Calu3 (cell line): ENCODE measurements around the gene UPF3A. TPM values are rescaled to one million over a fixed set of nuclear protein-coding genes. Genes with fewer than 3 reads are reported as not detected.

Experiments
- BruUV-seq: library from RNA; stranded (reverse); fragments of 400-500 nt; replicated peaks from 2 replicates; lab custom pipeline; 2021; lab: Mats Ljungman, UMichigan
- CTCF ChIA-PET: fragments of 300-600 bp; sonication (Branson Sonifier 250); formaldehyde crosslinking; loops from one replicate; lab custom pipeline; 2022; ENCODE audit warnings: antibody characterized with exemption; lab: Charles Lee
- DNase-seq: peaks from one replicate; pipeline ENCODE4 v3.0.0; 2022
- H3K27ac Mint-ChIP-seq: one replicate; pipeline ENCODE4 v1.8.0; 2022; ENCODE audit warnings: mixed read lengths; ENCODE audit not compliant: unreplicated experiment
- H3K27me3 Mint-ChIP-seq: one replicate; pipeline ENCODE4 v1.8.0; 2022; ENCODE audit warnings: mixed read lengths; ENCODE audit not compliant: unreplicated experiment
- H3K36me3 Mint-ChIP-seq: one replicate; pipeline ENCODE4 v1.8.0; 2022; ENCODE audit warnings: mild to moderate bottlenecking, moderate library complexity, mixed read lengths; ENCODE audit not compliant: insufficient read depth, unreplicated experiment
- H3K4me1 Mint-ChIP-seq: one replicate; pipeline ENCODE4 v1.8.0; 2022; ENCODE audit warnings: mild to moderate bottlenecking, low read depth, mixed read lengths; ENCODE audit not compliant: unreplicated experiment
- H3K4me3 Mint-ChIP-seq: one replicate; pipeline ENCODE4 v1.8.0; 2022; ENCODE audit warnings: mild to moderate bottlenecking, low read depth, moderate library complexity, mixed read lengths; ENCODE audit not compliant: unreplicated experiment
- H3K9me3 Mint-ChIP-seq: one replicate; pipeline ENCODE4 v1.8.0; 2022; ENCODE audit warnings: low read depth, mixed read lengths; ENCODE audit not compliant: unreplicated experiment
- intact Hi-C: fragments of 100-400 bp; cut with micrococcal nuclease; formaldehyde crosslinking; loops from one replicate; pipeline ENCODE4 v1.10.0; 2022; ENCODE audit not compliant: unreplicated experiment
- total RNA-seq: library from RNA; stranded (reverse); gene quantifications from 2 replicates; pipeline ENCODE4 v1.2.3, GENCODE V29; 2022
- TF ChIP-seq, protein P1 (sequence below): fragments of 200-600 bp; IDR thresholded peaks from one replicate; pipeline ENCODE4 v1.8.0; 2022; ENCODE audit warnings: antibody characterized with exemption; ENCODE audit not compliant: unreplicated experiment

UPF3A gene
- total RNA-seq, 1 experiment from 2014 or later = 12.1 TPM

DNA sequence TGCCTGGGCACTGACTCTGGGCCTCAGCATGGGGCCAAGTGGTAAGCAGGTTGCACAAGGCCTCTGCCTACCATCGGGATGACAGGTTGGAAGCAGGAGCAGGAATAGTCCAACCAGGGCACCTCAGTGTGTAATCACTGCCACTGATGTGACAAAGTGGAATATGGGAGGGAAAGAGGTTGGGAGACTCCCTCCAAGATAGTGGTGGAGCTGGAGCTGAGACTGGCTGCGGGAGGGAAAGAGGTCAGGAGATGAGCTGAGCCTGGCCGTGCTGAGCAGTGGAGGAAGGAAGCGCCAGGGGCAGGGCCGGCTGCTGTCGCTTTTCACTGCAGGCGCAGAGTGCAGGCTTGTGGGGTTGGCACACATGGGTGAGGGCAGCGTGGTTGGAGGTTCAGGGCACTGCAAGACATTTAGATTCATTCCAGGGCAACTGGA lies 6.8 kb downstream of the UPF3A start:
- no TSS peak for BruUV-seq
- TF ChIP-seq, protein P1, sequence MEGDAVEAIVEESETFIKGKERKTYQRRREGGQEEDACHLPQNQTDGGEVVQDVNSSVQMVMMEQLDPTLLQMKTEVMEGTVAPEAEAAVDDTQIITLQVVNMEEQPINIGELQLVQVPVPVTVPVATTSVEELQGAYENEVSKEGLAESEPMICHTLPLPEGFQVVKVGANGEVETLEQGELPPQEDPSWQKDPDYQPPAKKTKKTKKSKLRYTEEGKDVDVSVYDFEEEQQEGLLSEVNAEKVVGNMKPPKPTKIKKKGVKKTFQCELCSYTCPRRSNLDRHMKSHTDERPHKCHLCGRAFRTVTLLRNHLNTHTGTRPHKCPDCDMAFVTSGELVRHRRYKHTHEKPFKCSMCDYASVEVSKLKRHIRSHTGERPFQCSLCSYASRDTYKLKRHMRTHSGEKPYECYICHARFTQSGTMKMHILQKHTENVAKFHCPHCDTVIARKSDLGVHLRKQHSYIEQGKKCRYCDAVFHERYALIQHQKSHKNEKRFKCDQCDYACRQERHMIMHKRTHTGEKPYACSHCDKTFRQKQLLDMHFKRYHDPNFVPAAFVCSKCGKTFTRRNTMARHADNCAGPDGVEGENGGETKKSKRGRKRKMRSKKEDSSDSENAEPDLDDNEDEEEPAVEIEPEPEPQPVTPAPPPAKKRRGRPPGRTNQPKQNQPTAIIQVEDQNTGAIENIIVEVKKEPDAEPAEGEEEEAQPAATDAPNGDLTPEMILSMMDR = no peak
- no peak for DNase-seq
- H3K9me3 Mint-ChIP-seq = no peaks in the 10 kb centered on the region
- no peaks in the 10 kb centered on the region for H3K36me3 Mint-ChIP-seq
- H3K27me3 Mint-ChIP-seq = no peaks in the 10 kb centered on the region
- no peak overlapping the region for H3K4me3 Mint-ChIP-seq
- intact Hi-C loops = no loop called here
- H3K4me1 Mint-ChIP-seq = no peaks in the 10 kb centered on the region
- H3K27ac Mint-ChIP-seq = no peak overlapping the region
- CTCF ChIA-PET = no interaction called here

DNA sequence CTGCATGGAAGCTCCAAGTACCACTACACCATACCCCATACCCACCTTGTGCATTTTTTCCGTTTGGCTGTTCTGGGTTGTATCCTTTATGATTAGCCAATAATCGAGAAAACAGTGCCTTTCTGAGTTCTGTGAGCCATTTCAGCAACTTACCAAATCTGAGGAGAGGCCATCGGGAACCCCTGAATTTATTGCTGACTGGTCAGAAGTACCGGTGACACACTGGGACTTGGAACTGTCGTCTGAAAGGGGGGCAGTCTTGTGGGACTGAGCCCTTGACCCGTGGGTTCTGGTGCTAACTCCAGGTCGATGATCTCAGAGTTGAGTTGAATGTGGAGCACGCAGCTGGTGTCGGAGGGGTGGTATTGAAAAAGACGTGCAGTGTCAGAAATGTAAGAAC lies 15.0 kb downstream of the UPF3A start:
- Mint-ChIP-seq H3K36me3 (peaks cover 8% of the 10 kb centered on the region), H3K4me3 (no peak overlapping the region), H3K27ac (no peak overlapping the region), H3K9me3 (no peaks in the 10 kb centered on the region), H3K4me1 (no peaks in the 10 kb centered on the region), H3K27me3 (no peaks in the 10 kb centered on the region)
- intact Hi-C loops = no loop called here
- CTCF ChIA-PET = no interaction called here
- TF ChIP-seq, protein P1 = no peak
- DNase-seq = no peak
- BruUV-seq = no TSS peak

DNA sequence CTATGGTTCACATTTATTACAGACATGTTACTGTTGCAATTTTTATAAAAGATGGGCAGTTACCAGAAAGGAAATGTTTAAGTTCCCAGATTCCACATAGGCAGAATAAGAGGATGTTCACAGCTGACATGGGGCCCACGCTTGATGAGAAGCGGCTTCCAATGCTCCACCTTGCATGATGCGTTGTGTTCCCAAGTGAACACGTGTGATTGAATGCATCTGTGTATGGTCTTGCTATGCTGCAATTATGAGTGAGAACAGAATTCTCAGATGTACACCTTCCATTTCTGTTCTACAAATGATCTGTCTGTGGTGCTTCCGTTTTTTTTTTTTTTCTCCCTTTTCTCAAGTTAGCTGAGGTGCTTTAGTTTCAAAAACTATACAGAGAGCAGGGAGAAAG lies 15.5 kb downstream of the UPF3A start:
- CTCF ChIA-PET = no interaction called here
- TF ChIP-seq, protein P1 = no peak
- Mint-ChIP-seq H3K27ac (no peak overlapping the region), H3K9me3 (no peaks in the 10 kb centered on the region), H3K36me3 (peaks cover 12% of the 10 kb centered on the region), H3K4me1 (no peaks in the 10 kb centered on the region), H3K4me3 (no peak overlapping the region), H3K27me3 (no peaks in the 10 kb centered on the region)
- intact Hi-C loops = no loop called here
- DNase-seq = no peak
- no TSS peak for BruUV-seq

DNA sequence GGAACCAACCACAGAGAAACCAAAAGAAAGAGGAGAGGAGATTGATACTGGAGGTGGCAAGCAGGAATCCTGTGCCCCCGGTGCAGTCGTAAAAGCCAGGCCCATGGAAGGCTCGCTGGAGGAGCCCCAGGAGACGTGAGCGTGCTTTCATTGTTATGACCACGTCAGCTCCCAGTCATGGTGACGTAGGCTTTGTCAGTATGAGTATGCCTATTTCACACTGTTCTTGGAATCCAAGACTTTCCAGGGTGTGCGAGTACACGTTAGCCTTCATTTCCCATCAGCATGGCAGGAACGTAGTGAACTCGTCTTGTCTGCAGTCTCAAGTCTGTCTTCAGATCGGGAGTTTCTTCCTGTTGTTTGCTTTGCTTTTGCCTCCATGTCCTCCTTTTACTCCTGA lies 17.5 kb downstream of the UPF3A start:
- no TSS peak for BruUV-seq
- Mint-ChIP-seq H3K27ac (no peak overlapping the region), H3K9me3 (no peaks in the 10 kb centered on the region), H3K4me3 (no peak overlapping the region), H3K27me3 (no peaks in the 10 kb centered on the region), H3K36me3 (peaks cover 12% of the 10 kb centered on the region), H3K4me1 (no peaks in the 10 kb centered on the region)
- CTCF ChIA-PET = no interaction called here
- DNase-seq = no peak
- intact Hi-C loops = no loop called here
- TF ChIP-seq, protein P1 = no peak
